AG10803 (cell line): ENCODE results near the gene GPX1.
"Not testable (repeated sequence)": the region's sequence is repeated elsewhere in the genome, so short reads cannot be mapped to it uniquely, and the experiment has no call there.

Experiments used
- DNase-seq: peaks from one replicate; pipeline ENCODE4 v3.0.0; 2010; ENCODE audit warnings: low read depth
- H3K4me3 ChIP-seq: 2 replicates; pipeline ENCODE4 v1.5.1; 2011; ENCODE audit warnings: mild to moderate bottlenecking, low read length, control low read depth
- CTCF ChIP-seq: conservative IDR thresholded peaks from 2 replicates; pipeline ENCODE4 v1.5.1; 2011; ENCODE audit warnings: mild to moderate bottlenecking, low read length, control low read depth, inconsistent platforms

GPX1 gene

DNA sequence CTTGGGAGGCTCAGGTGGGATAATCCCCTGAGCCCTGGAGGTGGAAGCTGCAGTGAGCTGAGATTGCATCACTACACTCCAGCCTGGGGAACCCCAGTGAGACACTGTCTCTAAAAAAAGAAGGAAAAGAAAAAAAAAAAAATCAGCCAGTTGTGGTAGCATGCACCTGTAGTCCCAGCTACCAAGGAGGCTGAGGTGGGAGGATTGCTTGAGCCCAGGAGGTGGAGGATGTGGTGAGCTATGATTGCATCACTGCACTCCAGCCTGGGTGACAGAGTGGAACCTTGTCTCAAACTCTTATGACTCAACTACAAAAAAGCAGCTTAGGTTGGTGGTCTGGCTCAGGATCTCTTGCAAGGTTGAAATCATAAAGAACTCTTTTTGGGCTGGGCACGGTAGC lies 19.3 kb upstream of the GPX1 start:
- peak; percentile 71 for DNase-seq
- no peak overlapping the region for H3K4me3 ChIP-seq
- no peak for TF ChIP-seq CTCF

DNA sequence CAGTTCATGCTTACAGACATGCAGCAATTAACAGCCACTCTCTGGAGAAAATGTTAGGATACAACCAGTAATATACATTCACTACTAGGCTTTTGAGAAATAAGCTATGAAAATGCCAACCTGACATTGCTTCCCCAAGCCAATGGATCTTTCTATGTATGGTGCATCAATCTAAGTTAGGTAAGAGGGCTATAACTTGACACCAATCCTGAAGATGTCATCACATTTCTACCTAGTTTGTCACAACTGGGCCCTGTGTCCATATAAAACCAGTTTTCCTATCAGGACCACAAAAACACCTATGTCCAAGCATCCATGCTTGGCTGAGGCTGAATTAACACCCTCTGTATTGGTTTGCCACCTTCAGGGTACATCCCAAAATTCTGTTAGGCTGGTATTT lies 13.8 kb upstream of the GPX1 start:
- TF ChIP-seq CTCF, result no peak
- no peak for DNase-seq
- no peak overlapping the region for H3K4me3 ChIP-seq

DNA sequence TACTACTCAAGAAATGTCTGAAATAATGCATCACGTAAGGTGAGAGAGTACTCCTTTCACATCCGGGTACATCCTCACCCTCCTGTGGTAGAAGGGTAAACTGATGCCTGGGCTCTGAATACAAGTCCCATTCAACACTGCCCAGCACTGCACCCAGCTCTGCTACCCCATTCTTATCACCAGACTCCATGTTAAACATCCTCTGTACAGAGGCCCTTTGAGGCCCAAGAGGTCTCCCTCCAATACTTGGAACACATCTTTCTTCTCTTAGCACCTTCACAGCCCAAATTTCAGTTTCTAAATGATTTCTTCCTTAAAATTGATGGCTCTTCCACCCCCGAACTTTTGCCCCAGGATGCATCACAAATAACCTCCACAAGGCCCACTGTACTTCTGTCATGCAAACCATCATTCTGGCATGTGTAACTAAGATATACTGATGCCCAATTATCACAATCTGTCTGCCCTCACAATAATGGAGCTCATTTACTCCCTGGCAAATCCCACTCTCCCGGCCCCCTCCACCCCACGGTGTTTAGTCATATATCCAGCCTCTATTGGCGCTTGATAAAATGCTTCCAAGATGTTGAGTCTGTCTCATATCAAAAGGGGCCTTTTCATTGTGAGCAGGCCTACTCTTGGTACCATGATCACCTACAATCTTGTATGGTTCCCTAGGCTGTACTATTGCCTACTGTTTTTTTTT lies 12.6 kb upstream of the GPX1 start:
- TF ChIP-seq CTCF, result no peak
- DNase-seq, result no peak
- no peak overlapping the region for H3K4me3 ChIP-seq

DNA sequence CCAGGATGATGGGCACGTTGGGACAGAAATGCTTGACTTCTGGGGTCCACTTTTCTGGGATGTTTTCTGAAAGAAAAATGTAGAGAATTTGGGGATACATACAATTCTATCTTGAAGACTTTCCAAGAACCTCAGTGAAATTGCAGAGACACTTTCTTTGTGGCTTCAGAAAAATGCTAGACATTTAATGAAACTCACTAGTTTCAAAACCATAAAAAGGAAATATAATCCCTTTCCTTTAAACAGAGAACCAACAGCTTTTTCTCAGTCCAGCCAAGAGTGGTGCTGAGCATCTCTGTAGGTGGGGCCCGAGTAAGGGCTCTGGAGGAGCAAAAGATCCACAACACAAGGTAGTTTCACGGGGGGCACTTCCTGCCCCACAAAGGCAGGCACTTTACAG lies 4.4 kb upstream of the GPX1 start:
- DNase-seq, result peak; percentile 68
- TF ChIP-seq CTCF, result no peak
- H3K4me3 ChIP-seq, result no peak overlapping the region

- no peak for TF ChIP-seq CTCF
- no peak for DNase-seq
- H3K4me3 ChIP-seq, result no peak overlapping the region
These were observed 1.5 kb upstream of the GPX1 start for GRCh38 chr3:49359623-49360022.

GRCh38 chr3:49358884-49359225 lies 702 bp upstream of the GPX1 start:
- peak overlapping the region; percentile 76 for H3K4me3 ChIP-seq
- no peak for DNase-seq
- TF ChIP-seq CTCF, result no peak

- DNase-seq, result peak; percentile 90
- H3K4me3 ChIP-seq, result peak overlapping the region; percentile 76
These were observed 523 bp downstream of the GPX1 start for GRCh38 chr3:49357443-49358216.

DNA sequence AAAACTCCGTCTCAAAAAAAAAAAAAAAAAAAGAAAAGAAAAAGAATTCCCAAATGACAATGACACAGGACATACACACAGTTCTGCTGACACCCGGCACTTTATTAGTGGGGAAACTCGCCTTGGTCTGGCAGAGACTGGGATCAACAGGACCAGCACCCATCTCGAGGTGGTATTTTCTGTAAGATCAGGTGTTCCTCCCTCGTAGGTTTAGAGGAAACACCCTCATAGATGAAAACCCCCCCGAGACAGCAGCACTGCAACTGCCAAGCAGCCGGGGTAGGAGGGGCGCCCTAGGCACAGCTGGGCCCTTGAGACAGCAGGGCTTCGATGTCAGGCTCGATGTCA lies 1.1 kb downstream of the GPX1 start:
- not testable (repeated sequence) for DNase-seq
- H3K4me3 ChIP-seq, result peak overlapping the region; percentile 76
